ENCODE measurements around the gene THAP8. TPM values are rescaled to one million over a fixed set of nuclear protein-coding genes. Genes with fewer than 3 reads are reported as not detected.

Gene THAP8
- total and polyA plus RNA-seq, 2 of the 13 experiments (the other 11 are each of a cell fraction or from before 2014, with no cell fraction given), result 1.7 to 3.7 TPM

GRCh38 chr19:36079389-36079945 lies 25.4 kb upstream of the THAP8 start:
- peaks cover 13% of the 10 kb centered on the region for H3K4me1 ChIP-seq (ENCODE audit: insufficient read depth, low read length)
- peaks cover 14 to 37% of the 10 kb centered on the region in 2 experiments for H3K36me3 ChIP-seq (replicated peaks in 1 of 2; ENCODE audit: control insufficient read depth in 1 of 2, insufficient read depth in 2 of 2, low read length in 2 of 2)
- H3K4me3 ChIP-seq (replicated peaks in 1 of 3; ENCODE audit: insufficient read depth in 1 of 3, low read depth in 2 of 3, low read length in 3 of 3), result no peak overlapping the region
- FAIRE-seq (peak; percentile 61), DNase-seq (ENCODE audit: low spot score) (no peak), ATAC-seq (peak; percentile 59)
- no TSS peak for BruUV-seq (replicated peaks)
- TF ChIP-seq ZBTB46 (CRISPR knock-in tag; IDR thresholded peaks at IDR 0.05; ENCODE audit: borderline replicate concordance) (no peak), JUNB (CRISPR knock-in tag; IDR thresholded peaks at IDR 0.05; ENCODE audit: borderline replicate concordance) (no peak), PHF5A (CRISPR knock-in tag; IDR thresholded peaks at IDR 0.05; ENCODE audit: low read depth, unreplicated experiment) (no peak), HNF4A (CRISPR knock-in tag; IDR thresholded peaks at IDR 0.05) (peak; percentile 70), ZNF451 (CRISPR knock-in tag; IDR thresholded peaks at IDR 0.05) (no peak)
- H3K79me2 ChIP-seq (ENCODE audit: insufficient read depth, low read length), result no peaks in the 10 kb centered on the region
- no peaks in the 10 kb centered on the region for H3K9me3 ChIP-seq (ENCODE audit: low read length)
- H3K4me2 ChIP-seq (ENCODE audit: low read depth, low read length), result 0 out of 2 replicates have a peak overlapping the region, but pooled peaks have one; percentile 6
- 0 out of 2 replicates have a peak overlapping the region, but pooled peaks have one; percentile 21 for H3K9ac ChIP-seq (ENCODE audit: insufficient read depth, low read depth, low read length)
- in situ Hi-C loops (cut with HindIII; ENCODE audit: extremely low pct_ligation_motif_present, low pct_unique_long_range_greater_than_20kb) (no loop called here), intact Hi-C loops (cut with micrococcal nuclease; ENCODE audit: unreplicated experiment) (no loop called here)
- 77% methylated on average over 3 of the region's 3 CpGs for WGBS (ENCODE audit: low lambda C conversion rate)
- ChIA-PET POLR2A (interaction anchor here (1.1 kb wide), 1 partner anchor 36 kb away, joined by 7 read pairs; the partner anchor contains the start of genes POLR2I and TBCB), CTCF (ENCODE audit: low intra/inter-chr PET ratio, low total read pairs) (no interaction called here)
- no peaks in the 10 kb centered on the region for H3K27me3 ChIP-seq (ENCODE audit: control insufficient read depth in 1 of 2, insufficient read depth in 2 of 2, low read length in 2 of 2)
- peak overlapping the region; percentile 44 for H3K27ac ChIP-seq (ENCODE audit: extremely low read length, insufficient read depth, low read length)
- peak overlapping the region; percentile 20 for H2AFZ ChIP-seq (ENCODE audit: low read length)
- no peaks in the 10 kb centered on the region for H4K20me1 ChIP-seq (ENCODE audit: insufficient read depth, low read length)
